ENCODE measurements around the gene NR6A1. TPM values are rescaled to one million over a fixed set of nuclear protein-coding genes. Genes with fewer than 3 reads are reported as not detected.
A peak's percentile ranks its signal among the peaks of the same experiment; 100 is the strongest.

NR6A1 gene
- total RNA-seq, 1 experiment from 2014 or later: 32.1 TPM

DNA sequence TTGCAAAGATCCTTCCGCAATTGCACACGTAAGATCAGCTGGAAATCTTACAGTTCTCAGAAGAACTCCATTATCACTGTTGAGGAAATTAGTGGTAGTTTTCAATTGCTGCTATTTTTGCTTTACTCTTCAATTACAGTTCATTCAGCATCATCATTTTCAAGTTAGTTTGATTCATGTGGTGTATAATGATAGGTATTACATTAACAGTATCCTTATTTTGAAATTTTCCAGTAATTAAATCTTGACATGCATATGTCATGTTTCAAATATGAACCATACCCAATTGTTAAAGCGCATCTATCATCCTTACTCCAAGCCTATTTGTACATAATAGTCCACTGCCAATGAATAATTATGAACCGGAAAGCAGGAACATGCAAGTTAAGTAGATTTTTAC, 60.3 kb downstream of the NR6A1 start:
- in situ Hi-C loops (cut with HindIII; ENCODE audit: low sequenced_read_pairs): no loop called here
- no peak for DNase-seq (ENCODE audit: low spot score)

DNA sequence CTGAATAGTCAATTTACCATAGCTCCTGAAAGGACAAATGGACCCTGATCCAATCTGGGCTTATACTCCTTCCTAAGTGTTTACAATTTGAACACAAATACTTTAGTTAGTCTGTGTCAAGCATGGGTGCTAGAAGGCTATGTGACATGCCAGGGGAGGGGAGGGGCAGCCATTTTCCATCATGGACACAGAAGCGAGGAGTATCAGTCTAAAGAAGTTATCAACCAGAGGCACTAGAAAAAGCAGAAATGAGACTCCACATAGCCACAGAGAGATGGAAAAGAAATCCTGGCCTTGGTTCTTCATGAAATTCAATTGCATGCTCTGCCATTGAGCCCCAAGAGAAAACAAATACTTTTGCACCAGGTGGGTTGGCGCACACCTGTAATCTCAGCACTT, 61.8 kb downstream of the NR6A1 start:
- no peak for DNase-seq (ENCODE audit: low spot score)
- in situ Hi-C loops (cut with HindIII; ENCODE audit: low sequenced_read_pairs): no loop called here

GRCh38 chr9:124708633-124709291, 62.3 kb downstream of the NR6A1 start:
- DNase-seq (ENCODE audit: low spot score): no peak
- in situ Hi-C loops (cut with HindIII; ENCODE audit: low sequenced_read_pairs): no loop called here

DNA sequence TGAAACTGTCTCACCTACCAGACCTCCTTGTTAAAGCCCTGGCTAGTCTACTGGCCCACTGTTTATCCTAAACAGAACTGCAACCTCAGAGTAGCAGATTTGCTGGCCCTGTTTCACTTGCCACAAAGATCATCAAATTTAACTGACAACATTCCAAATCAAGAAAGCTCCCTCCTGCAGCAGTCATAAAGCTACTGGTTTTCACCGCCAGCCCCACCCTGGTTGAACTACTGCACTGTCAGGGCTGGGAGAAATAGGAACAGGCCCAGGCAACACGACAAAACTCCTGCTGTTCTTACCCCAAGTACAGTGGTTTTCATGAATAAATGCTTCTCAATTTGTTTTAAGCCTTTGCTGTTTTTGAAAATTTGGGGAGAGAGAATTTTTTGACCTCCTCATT, 63.0 kb downstream of the NR6A1 start:
- no peak for DNase-seq (ENCODE audit: low spot score)
- in situ Hi-C loops (cut with HindIII; ENCODE audit: low sequenced_read_pairs): no loop called here

DNA sequence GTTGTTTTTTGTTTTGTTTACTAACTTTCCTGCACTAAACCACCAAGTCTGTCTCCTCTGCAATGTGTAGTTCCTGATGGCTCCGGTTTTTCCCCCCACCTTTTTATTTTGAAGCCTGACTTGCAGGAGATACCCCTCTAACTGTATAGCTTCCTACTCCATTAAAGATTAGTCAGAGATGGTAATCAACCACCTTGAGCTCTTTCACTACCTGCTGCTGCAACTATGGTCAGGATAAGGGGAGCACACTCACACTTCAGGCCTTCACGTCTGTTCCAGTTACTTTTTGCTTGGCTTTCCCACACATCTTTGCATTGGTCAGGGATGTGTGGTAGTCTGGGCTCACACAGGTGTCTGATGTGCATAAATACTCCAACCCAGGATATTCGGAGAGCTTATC, 63.4 kb downstream of the NR6A1 start:
- no peak for DNase-seq (ENCODE audit: low spot score)
- in situ Hi-C loops (cut with HindIII; ENCODE audit: low sequenced_read_pairs): no loop called here

- in situ Hi-C loops (cut with HindIII; ENCODE audit: low sequenced_read_pairs): no loop called here
- DNase-seq (ENCODE audit: low spot score): no peak
Measured at GRCh38 chr9:124706685-124707084, 64.4 kb downstream of the NR6A1 start.

- in situ Hi-C loops (cut with HindIII; ENCODE audit: low sequenced_read_pairs): loop anchor here (10.0 to 25.0 kb wide), 2 partner anchors 65 to 112 kb away; no protein-coding TSS in a partner anchor
- DNase-seq (ENCODE audit: low spot score): no peak
Measured at GRCh38 chr9:124699575-124699974, 71.5 kb downstream of the NR6A1 start.

- in situ Hi-C loops (cut with HindIII; ENCODE audit: low sequenced_read_pairs): loop anchor here (10.0 to 25.0 kb wide), 2 partner anchors 63 to 111 kb away; no protein-coding TSS in a partner anchor
- no peak for DNase-seq (ENCODE audit: low spot score)
Measured at GRCh38 chr9:124698265-124698664, 72.8 kb downstream of the NR6A1 start.

DNA sequence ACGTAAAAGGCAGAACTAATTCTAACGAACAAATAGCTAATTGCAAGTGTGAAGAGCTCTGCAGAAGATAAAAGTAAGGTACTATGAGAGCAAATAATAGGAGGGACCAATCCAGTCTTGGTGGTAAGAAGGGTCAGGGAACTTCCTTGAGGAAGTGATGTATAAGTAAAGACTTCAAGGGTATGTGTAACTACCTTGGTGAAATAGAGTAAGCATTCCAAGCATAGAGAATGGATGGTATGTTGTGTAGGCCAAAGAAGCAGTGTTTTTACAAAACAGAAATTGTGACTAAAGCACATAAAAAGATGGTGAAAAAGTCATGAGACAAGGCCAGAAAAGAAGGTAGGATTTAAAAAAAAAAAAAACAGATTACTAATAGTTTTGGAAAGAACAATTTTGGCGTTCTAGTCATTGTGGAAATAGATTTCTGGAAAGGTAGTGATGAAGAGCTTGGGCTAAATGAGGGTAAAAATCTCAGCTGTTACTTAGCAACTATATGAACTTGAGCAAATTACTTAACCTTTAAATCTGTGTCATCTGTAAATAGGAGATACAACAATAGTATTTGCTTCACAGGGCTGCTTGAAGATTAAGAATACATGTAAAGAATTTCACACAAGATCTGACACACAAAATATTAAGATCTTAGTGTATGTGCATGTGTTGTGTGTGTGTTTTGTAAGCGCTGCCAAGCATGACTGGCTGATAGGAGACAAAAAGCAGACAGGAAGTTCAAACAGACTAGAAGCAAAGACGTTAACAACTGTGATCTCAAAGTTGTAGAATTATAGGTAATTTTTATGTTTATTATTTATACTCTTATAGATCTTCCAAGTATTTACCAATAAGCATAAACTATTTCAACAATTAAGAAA, 73.5 kb downstream of the NR6A1 start:
- in situ Hi-C loops (cut with HindIII; ENCODE audit: low sequenced_read_pairs): loop anchor here (10.0 to 25.0 kb wide), 2 partner anchors 63 to 110 kb away; no protein-coding TSS in a partner anchor
- no peak for DNase-seq (ENCODE audit: low spot score)

GRCh38 chr9:124696101-124696500, 75.0 kb downstream of the NR6A1 start:
- in situ Hi-C loops (cut with HindIII; ENCODE audit: low sequenced_read_pairs): loop anchor here (10.0 to 25.0 kb wide), 2 partner anchors 61 to 109 kb away; no protein-coding TSS in a partner anchor
- DNase-seq (ENCODE audit: low spot score): no peak

- in situ Hi-C loops (cut with HindIII; ENCODE audit: low sequenced_read_pairs): loop anchor here (10.0 to 25.0 kb wide), 2 partner anchors 61 to 108 kb away; no protein-coding TSS in a partner anchor
- no peak for DNase-seq (ENCODE audit: low spot score)
Measured at GRCh38 chr9:124695280-124695890, 75.7 kb downstream of the NR6A1 start.

DNA sequence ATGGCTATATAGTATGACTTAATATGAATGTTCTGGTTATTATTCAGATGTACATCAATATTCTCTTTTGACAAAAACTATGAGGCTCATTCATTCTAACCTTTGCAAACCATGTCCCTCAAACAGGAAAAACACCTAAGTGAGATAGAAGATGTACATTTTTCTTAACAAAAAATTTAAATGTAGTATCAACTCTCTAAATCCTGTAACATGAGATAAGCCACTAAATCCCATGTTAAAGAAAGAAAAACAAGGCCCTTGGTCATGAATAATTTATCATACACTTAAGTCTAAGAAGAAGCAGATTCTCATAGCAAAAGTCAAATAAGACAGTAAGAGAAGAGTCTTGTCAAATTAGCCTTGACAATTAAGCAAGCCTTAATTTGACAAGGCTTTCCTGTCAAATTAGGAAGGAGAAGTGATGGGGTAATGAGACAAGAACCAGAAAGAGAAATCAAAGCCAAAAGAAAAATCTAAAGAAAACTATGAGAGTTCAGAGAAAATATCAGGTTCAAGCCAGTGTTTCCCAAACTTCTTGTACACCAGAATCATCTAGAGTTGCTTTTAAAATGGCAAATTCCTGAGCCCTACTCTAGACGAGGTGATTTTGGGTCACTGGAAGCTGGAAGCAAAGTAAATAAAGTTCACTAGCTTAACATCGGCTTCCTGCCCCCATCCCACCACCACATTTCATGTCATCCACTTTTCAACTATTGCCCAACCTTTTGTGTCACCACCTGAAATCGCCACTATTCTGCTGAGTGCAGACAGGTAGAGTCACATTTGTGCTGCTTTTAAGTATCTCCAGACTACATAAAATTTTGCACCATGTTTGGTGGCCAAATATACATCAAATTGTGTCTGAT, 76.5 kb downstream of the NR6A1 start:
- DNase-seq (ENCODE audit: low spot score): no peak
- in situ Hi-C loops (cut with HindIII; ENCODE audit: low sequenced_read_pairs): loop anchor here (10.0 to 25.0 kb wide), 2 partner anchors 60 to 107 kb away; no protein-coding TSS in a partner anchor

DNA sequence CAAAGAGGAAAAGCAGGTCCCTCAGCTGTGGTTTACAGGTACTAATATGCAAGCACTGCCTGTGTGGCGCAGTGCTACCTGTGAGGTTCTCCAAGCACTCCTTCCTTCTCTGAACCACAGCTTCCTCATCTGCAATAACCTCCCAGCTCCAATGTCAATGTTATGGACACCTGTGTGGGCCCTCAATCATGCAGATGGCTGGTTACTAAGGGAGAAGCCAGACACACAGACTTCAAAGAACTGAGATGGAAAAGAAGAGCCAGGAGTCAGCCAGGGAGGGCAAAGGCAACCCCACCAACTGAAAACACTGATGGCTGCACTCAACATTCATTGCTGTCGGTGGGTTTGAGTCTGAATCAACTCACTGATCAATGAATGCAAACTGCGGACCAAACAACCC, 77.7 kb downstream of the NR6A1 start:
- in situ Hi-C loops (cut with HindIII; ENCODE audit: low sequenced_read_pairs): loop anchor here (10.0 to 25.0 kb wide), 2 partner anchors 59 to 106 kb away; no protein-coding TSS in a partner anchor

DNA sequence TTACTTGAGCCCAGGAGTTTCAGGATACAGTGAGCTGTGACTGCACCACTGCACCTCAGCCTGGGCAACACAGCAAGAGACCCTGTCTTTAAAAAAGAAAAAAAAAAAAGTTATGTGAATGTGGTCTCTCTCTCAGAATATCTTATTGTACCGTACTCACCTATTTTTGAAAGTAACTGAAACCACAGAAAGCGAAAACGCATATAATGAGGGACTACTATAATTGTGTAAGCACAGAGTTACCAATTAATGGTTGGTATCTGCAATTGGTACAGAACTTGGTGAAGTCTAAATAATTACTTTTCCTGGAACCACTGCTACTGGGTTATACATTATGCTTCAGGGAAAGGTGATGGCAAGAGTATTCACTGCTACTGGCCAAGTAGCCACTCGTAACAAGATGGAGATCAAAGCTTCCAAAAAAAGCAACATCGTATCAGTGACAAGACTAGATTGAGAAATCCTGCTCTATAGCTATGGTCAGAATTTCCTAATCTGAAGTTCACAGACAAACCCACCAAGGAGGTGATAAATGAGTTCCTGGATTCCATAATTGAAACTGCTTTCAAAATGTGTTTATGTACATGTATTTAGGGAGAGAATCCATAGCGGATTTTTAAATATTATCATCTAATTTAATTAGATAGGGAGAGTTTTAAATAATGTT, 82.7 kb downstream of the NR6A1 start:
- in situ Hi-C loops (cut with HindIII; ENCODE audit: low sequenced_read_pairs): loop anchor here (25.0 kb wide), 1 partner anchor 101 kb away; no protein-coding TSS in a partner anchor
- DNase-seq (ENCODE audit: low spot score): no peak

More for the DNA sequence above, 77.7 kb downstream of the NR6A1 start:
- DNase-seq (ENCODE audit: low spot score): no peak

- no peak for DNase-seq (ENCODE audit: low spot score)
- in situ Hi-C loops (cut with HindIII; ENCODE audit: low sequenced_read_pairs): loop anchor here (25.0 kb wide), 1 partner anchor 100 kb away; no protein-coding TSS in a partner anchor
Measured at GRCh38 chr9:124686918-124687317, 84.2 kb downstream of the NR6A1 start.

DNA sequence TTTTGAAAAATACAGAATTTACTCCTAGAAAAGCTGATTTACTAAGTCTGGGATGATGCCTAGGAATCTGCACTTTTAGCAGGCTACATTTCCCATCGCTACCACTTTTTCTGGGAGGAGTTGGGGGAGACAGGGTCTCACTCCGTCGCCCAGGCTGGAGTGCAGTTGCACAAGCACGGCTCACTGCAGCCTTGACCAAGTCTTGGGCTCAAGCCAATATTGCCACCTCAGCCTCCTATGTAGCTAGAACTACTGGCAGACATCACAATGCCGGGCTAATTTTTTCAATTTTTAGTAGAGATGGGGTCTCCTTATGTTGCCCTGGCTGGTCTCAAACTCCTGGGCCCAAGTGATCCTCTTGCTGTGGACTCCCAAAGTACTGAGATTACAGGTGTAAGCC, 85.9 kb downstream of the NR6A1 start:
- in situ Hi-C loops (cut with HindIII; ENCODE audit: low sequenced_read_pairs): loop anchor here (25.0 kb wide), 1 partner anchor 98 kb away; no protein-coding TSS in a partner anchor
- no peak for DNase-seq (ENCODE audit: low spot score)

- peak; percentile 29 for DNase-seq (ENCODE audit: low spot score)
- in situ Hi-C loops (cut with HindIII; ENCODE audit: low sequenced_read_pairs): loop anchor here (25.0 kb wide), 1 partner anchor 97 kb away; no protein-coding TSS in a partner anchor
Measured at GRCh38 chr9:124684169-124684568, 86.9 kb downstream of the NR6A1 start.

DNA sequence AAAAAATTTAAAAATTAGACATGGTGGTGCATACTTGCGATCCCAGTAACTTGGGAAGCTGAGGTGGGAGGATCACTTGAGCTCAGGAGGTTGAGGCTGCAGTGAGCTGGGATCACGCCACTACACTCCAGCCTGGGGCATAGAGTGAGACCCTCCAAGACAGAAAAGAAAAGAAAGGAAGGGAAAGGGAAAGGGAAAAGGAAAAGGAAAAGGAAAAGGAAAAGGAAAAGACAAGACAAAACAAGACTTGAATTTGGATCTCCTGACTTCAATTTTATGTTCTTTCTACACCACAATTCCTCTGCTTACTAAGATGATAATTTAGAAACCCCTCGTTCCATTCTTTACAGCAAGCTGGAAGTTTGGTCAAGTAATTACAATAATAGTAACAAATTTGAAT, 88.1 kb downstream of the NR6A1 start:
- DNase-seq (ENCODE audit: low spot score): no peak
- in situ Hi-C loops (cut with HindIII; ENCODE audit: low sequenced_read_pairs): loop anchor here (25.0 kb wide), 1 partner anchor 96 kb away; no protein-coding TSS in a partner anchor

Data from G401 (cell line).